ENCODE results near the gene MRPL55. TPM values are rescaled to one million over a fixed set of nuclear protein-coding genes. Genes with fewer than 3 reads are reported as not detected.

Gene MRPL55
- total and polyA plus RNA-seq, 2 of the 13 experiments (the other 11 are each of a cell fraction or from before 2014, with no cell fraction given), result 58.6 to 92.9 TPM

- TF ChIP-seq HOXA5 (CRISPR knock-in tag; IDR thresholded peaks at IDR 0.05) (no peak), CREB3 (CRISPR knock-in tag; IDR thresholded peaks at IDR 0.05) (no peak), ZNF503 (CRISPR knock-in tag; IDR thresholded peaks at IDR 0.05) (no peak), ZKSCAN5 (CRISPR knock-in tag; IDR thresholded peaks at IDR 0.05) (no peak), ZNF670 (CRISPR knock-in tag; IDR thresholded peaks at IDR 0.05; ENCODE audit: borderline replicate concordance) (no peak), ELF4 (CRISPR knock-in tag; IDR thresholded peaks at IDR 0.05; ENCODE audit: borderline replicate concordance) (no peak), ZNF260 (CRISPR knock-in tag; IDR thresholded peaks at IDR 0.05; ENCODE audit: borderline replicate concordance, low read depth) (no peak), STAT5B (CRISPR knock-in tag; IDR thresholded peaks at IDR 0.05) (no peak), ZNF558 (CRISPR knock-in tag; IDR thresholded peaks at IDR 0.05; ENCODE audit: borderline replicate concordance) (no peak)
Measured at GRCh38 chr1:228062085-228062791, 46.9 kb downstream of the MRPL55 start (continued).

- FAIRE-seq (no peak), DNase-seq (ENCODE audit: low spot score) (no peak)
- WGBS (ENCODE audit: low lambda C conversion rate), result 8% methylated on average over 9 of the region's 10 CpGs
Measured at GRCh38 chr1:228061411-228062084, 47.6 kb downstream of the MRPL55 start.

More at GRCh38 chr1:228061411-228062084, 47.6 kb downstream of the MRPL55 start:
- intact Hi-C loops (cut with micrococcal nuclease; ENCODE audit: unreplicated experiment), result no loop called here
- H3K27ac ChIP-seq (ENCODE audit: extremely low read length, insufficient read depth, low read length), result no peak overlapping the region
- H3K9me3 ChIP-seq (ENCODE audit: low read length), result no peaks in the 10 kb centered on the region
- ATAC-seq, result no peak
- no peak overlapping the region for H3K4me2 ChIP-seq (ENCODE audit: low read depth, low read length)
- H3K79me2 ChIP-seq (ENCODE audit: insufficient read depth, low read length), result no peaks in the 10 kb centered on the region
- BruUV-seq (replicated peaks), result no TSS peak
- H3K9ac ChIP-seq (ENCODE audit: insufficient read depth, low read depth, low read length), result no peak overlapping the region
- H3K27me3 ChIP-seq (ENCODE audit: control insufficient read depth in 1 of 2, insufficient read depth in 2 of 2, low read length in 2 of 2), result peaks cover 8 to 40% of the 10 kb centered on the region in 2 experiments; a peak in 4 of 5 replicates
- CTCF ChIA-PET (ENCODE audit: low intra/inter-chr PET ratio, low total read pairs), result no interaction called here
- no peaks in the 10 kb centered on the region for H3K4me1 ChIP-seq (ENCODE audit: insufficient read depth, low read length)
- no peak overlapping the region for H3K4me3 ChIP-seq (replicated peaks in 1 of 3; ENCODE audit: insufficient read depth in 1 of 3, low read depth in 2 of 3, low read length in 3 of 3)
- no peak overlapping the region for H2AFZ ChIP-seq (ENCODE audit: low read length)
- POLR2A ChIA-PET, result no interaction called here
- no peaks in the 10 kb centered on the region for H4K20me1 ChIP-seq (ENCODE audit: insufficient read depth, low read length)
- no peak for TF ChIP-seq NFE2 (CRISPR knock-in tag; IDR thresholded peaks at IDR 0.05)
- in situ Hi-C loops (cut with HindIII; ENCODE audit: extremely low pct_ligation_motif_present, low pct_unique_long_range_greater_than_20kb), result no loop called here
- H3K36me3 ChIP-seq (replicated peaks in 1 of 2; ENCODE audit: control insufficient read depth in 1 of 2, insufficient read depth in 2 of 2, low read length in 2 of 2), result no peaks in the 10 kb centered on the region

All from HepG2 (cell line).